ENCODE data around the gene JUP. TPM values are rescaled to one million over a fixed set of nuclear protein-coding genes. Genes with fewer than 3 reads are reported as not detected.

JUP gene
- total and polyA plus RNA-seq, 2 of the 13 experiments (the other 11 are each of a cell fraction or from before 2014, with no cell fraction given): 12.1 to 20.6 TPM

GRCh38 chr17:41806685-41807445, 20.4 kb upstream of the JUP start:
- FAIRE-seq (no peak), DNase-seq (ENCODE audit: low spot score) (no peak), ATAC-seq (no peak)
- POLR2A ChIA-PET: interaction anchor here (0.7 to 1.1 kb wide), 2 partner anchors 21 to 29 kb away, joined by 3 read pairs; partner anchors contain the start of gene JUP
- 93% methylated on average over 8 of the region's 8 CpGs for WGBS (ENCODE audit: low lambda C conversion rate)
- Histone ChIP-seq H4K20me1 (ENCODE audit: insufficient read depth, low read length) (no peaks in the 10 kb centered on the region), H3K4me1 (ENCODE audit: insufficient read depth, low read length) (peaks cover 36% of the 10 kb centered on the region), H3K9ac (ENCODE audit: insufficient read depth, low read depth, low read length) (no peak overlapping the region), H3K4me3 (replicated peaks in 1 of 3; ENCODE audit: insufficient read depth in 1 of 3, low read depth in 2 of 3, low read length in 3 of 3) (no peak overlapping the region), H3K9me3 (ENCODE audit: low read length) (no peaks in the 10 kb centered on the region), H3K36me3 (replicated peaks in 1 of 2; ENCODE audit: control insufficient read depth in 1 of 2, insufficient read depth in 2 of 2, low read length in 2 of 2) (peaks cover 8% of the 10 kb centered on the region in 2 experiments; a peak in 2 of 5 replicates), H3K79me2 (ENCODE audit: insufficient read depth, low read length) (peaks cover 16% of the 10 kb centered on the region), H3K27ac (ENCODE audit: extremely low read length, insufficient read depth, low read length) (no peak overlapping the region), H3K27me3 (ENCODE audit: control insufficient read depth in 1 of 2, insufficient read depth in 2 of 2, low read length in 2 of 2) (no peaks in the 10 kb centered on the region), H2AFZ (ENCODE audit: low read length) (no peak overlapping the region), H3K4me2 (ENCODE audit: low read depth, low read length) (no peak overlapping the region)
- no TSS peak for BruUV-seq (replicated peaks)
- in situ Hi-C loops (cut with HindIII; ENCODE audit: extremely low pct_ligation_motif_present, low pct_unique_long_range_greater_than_20kb) (no loop called here), intact Hi-C loops (cut with micrococcal nuclease; ENCODE audit: unreplicated experiment) (no loop called here)
- CTCF ChIA-PET (ENCODE audit: low intra/inter-chr PET ratio, low total read pairs): no interaction called here
- TF ChIP-seq ZNF841 (CRISPR knock-in tag; IDR thresholded peaks at IDR 0.05; ENCODE audit: borderline replicate concordance): no peak
- TF ChIP-seq ZMAT5 (CRISPR knock-in tag; IDR thresholded peaks at IDR 0.05; ENCODE audit: borderline replicate concordance, low read depth): no peak
- no peak for TF ChIP-seq MBD4 (IDR thresholded peaks at IDR 0.05; ENCODE audit: borderline replicate concordance, low read length)
- 0 out of 2 replicates have a peak, but pooled peaks have one; percentile 0 for TF ChIP-seq ZFP91 (CRISPR knock-in tag; IDR thresholded peaks at IDR 0.05; ENCODE audit: borderline replicate concordance)
- TF ChIP-seq ZKSCAN1 (IDR thresholded peaks at IDR 0.05; ENCODE audit: low read length): no peak
- TF ChIP-seq NFKB2 (CRISPR knock-in tag; IDR thresholded peaks at IDR 0.05; ENCODE audit: borderline replicate concordance): 0 out of 2 replicates have a peak, but pooled peaks have one; percentile 34
- TF ChIP-seq HNRNPLL (IDR thresholded peaks at IDR 0.05; ENCODE audit: low read depth, low read length, poor library complexity, severe bottlenecking): no peak
- TF ChIP-seq ARNT2 (CRISPR knock-in tag; IDR thresholded peaks at IDR 0.05; ENCODE audit: low read depth): no peak
- no peak for TF ChIP-seq ZFP82 (CRISPR knock-in tag; IDR thresholded peaks at IDR 0.05; ENCODE audit: borderline replicate concordance)
- no peak for TF ChIP-seq SP5 (CRISPR knock-in tag; IDR thresholded peaks at IDR 0.05; ENCODE audit: borderline replicate concordance, low read depth)
- peak; percentile 46; the same call in 1 of the 2 replicates for TF ChIP-seq AKAP8 (CRISPR knock-in tag; IDR thresholded peaks at IDR 0.05)
- no peak for TF ChIP-seq RBM39 (IDR thresholded peaks at IDR 0.05; ENCODE audit: low read depth, low read length, poor library complexity, severe bottlenecking)
- TF ChIP-seq ZKSCAN5 (CRISPR knock-in tag; IDR thresholded peaks at IDR 0.05): no peak
- no peak for TF ChIP-seq EP300 (IDR thresholded peaks at IDR 0.05; ENCODE audit: low read depth in 2 of 2, low read length in 2 of 2)
- TF ChIP-seq EP300 (CRISPR knock-in tag; IDR thresholded peaks at IDR 0.05; ENCODE audit: borderline replicate concordance): 0 out of 2 replicates have a peak, but pooled peaks have one; percentile 14
- TF ChIP-seq PHF8 (CRISPR knock-in tag; IDR thresholded peaks at IDR 0.05): 0 out of 2 replicates have a peak, but pooled peaks have one; percentile 17
- TF ChIP-seq CREB3 (CRISPR knock-in tag; IDR thresholded peaks at IDR 0.05): no peak
- peak; percentile 53; the same call in 1 of the 2 replicates for TF ChIP-seq ZC3H13 (CRISPR knock-in tag; IDR thresholded peaks at IDR 0.05)
